ENCODE measurements around the gene PANX2.
"Not testable (repeated sequence)": the region's sequence is repeated elsewhere in the genome, so short reads cannot be mapped to it uniquely, and the experiment has no call there.

The PANX2 gene, protein sequence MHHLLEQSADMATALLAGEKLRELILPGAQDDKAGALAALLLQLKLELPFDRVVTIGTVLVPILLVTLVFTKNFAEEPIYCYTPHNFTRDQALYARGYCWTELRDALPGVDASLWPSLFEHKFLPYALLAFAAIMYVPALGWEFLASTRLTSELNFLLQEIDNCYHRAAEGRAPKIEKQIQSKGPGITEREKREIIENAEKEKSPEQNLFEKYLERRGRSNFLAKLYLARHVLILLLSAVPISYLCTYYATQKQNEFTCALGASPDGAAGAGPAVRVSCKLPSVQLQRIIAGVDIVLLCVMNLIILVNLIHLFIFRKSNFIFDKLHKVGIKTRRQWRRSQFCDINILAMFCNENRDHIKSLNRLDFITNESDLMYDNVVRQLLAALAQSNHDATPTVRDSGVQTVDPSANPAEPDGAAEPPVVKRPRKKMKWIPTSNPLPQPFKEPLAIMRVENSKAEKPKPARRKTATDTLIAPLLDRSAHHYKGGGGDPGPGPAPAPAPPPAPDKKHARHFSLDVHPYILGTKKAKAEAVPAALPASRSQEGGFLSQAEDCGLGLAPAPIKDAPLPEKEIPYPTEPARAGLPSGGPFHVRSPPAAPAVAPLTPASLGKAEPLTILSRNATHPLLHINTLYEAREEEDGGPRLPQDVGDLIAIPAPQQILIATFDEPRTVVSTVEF

GRCh38 chr22:50170453-50171318 lies at the start of gene PANX2:
TSS of gene PANX2 (plus strand) at chr22:50170731. CDS start at chr22:50170731, 0 bp downstream.
- DNase-seq (ENCODE audit: low read depth in 4 of 4, low spot score in 1 of 4): no peak

DNA sequence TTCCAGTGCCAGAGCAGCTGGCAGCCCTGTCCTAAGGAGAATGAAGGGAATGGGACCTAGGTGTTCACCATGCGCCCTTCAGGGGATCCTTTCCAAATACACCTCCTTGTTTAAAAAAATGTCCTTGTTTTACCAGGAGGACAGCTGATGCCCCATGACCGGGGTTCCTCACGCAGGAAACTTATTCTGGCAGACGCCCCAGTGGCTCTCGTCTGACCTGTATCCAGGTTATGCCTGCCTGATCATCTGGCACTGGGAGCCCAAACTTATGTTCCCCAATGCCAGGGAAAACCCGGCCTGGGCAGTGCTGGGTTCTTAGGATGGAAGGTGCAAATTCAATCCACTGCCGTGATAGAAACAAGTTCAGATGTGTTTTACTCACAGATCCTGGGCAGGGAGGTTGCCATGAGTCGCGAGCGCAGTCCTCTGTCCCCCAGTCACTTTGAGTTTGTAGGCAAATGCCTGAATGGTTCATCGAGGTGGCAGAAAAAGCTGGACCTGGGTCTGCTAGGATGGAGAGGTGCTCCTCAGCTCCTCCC lies 49.3 kb upstream of the PANX2 start:
- no peak for DNase-seq (ENCODE audit: low read depth in 4 of 4, low spot score in 1 of 4)

- DNase-seq (ENCODE audit: low read depth in 4 of 4, low spot score in 1 of 4): no peak
Observed at GRCh38 chr22:50123119-50123518, 47.4 kb upstream of the PANX2 start.

GRCh38 chr22:50125029-50125428 lies 45.5 kb upstream of the PANX2 start:
- no peak for DNase-seq (ENCODE audit: low read depth in 4 of 4, low spot score in 1 of 4)

DNA sequence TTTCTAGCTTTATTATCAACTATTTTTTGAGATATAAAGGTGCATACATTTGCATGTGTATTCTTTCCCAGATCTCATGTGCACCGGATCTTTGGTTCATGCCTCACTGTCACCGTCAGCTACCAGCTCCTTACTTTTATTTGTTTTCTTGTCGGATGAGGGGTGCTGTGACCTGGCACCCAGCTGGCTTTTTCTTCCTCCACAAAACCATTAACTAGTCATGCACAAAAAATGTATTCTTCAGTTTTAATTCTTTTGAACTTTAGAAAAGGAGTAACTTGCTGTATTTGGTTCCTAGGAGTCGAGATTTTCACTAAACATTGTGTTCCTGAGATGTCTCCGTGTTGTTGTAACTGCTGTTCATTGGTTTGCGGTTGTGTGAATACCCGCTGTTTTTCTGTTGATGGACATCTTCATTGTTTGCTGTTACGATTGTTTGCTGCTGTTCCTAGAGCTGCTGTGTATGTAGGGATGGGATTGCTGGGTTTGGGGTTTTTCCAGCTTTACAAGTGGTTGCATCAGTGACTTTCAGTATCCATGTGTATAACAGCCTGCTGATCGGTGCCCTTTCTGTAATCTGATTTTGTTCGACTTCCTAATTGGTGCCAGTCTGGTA lies 41.3 kb upstream of the PANX2 start:
- DNase-seq (ENCODE audit: low read depth in 4 of 4, low spot score in 1 of 4): no peak

DNA sequence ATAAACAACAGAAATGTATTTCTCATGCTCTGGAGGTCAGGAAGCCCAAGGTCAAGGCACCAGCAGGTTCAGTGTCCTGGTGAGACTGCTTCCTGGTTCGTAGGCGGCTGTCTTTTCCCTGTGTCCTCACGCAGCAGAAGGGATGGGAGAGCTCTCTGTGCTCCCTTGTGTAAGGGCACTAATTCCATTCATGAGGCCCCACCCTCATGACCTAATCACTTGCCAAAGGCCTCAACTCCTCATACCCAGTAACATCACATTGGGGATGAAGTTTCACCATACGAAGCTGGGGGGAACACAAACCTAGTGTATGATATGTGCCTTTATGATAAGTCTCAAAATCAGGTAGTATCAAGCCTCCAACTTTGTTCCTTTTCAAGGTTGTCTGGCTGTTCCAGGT lies 38.6 kb upstream of the PANX2 start:
- DNase-seq (ENCODE audit: low read depth in 4 of 4, low spot score in 1 of 4): no peak

- no peak for DNase-seq (ENCODE audit: low read depth in 4 of 4, low spot score in 1 of 4)
Observed at GRCh38 chr22:50134481-50134880, 36.0 kb upstream of the PANX2 start.

DNA sequence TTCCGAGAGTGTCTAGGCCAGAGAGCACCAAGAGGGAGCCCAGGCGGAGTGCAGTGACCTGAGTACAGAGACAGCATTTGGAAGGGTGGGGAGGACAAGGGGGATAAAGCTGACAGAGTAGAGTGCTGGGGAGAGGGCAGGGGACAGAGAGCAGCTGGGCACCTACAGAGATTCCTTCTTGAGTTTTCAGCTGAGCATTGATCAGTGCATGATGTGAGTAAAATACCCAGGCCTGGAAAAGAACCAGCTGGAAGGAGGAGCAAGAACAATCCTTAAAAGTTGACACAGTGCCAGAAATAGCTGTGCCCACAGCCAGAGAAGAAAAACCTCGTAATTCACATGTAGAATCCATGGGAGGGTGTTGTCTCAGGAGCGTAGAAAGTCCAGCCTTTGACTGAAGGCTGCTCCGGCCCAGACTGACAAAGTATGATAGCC lies 33.9 kb upstream of the PANX2 start:
- DNase-seq (ENCODE audit: low read depth in 4 of 4, low spot score in 1 of 4): no peak

GRCh38 chr22:50137277-50137676 lies 33.3 kb upstream of the PANX2 start:
- DNase-seq (ENCODE audit: low read depth in 4 of 4, low spot score in 1 of 4): not testable (repeated sequence)

- no peak for DNase-seq (ENCODE audit: low read depth in 4 of 4, low spot score in 1 of 4)
Observed at GRCh38 chr22:50138041-50138440, 32.5 kb upstream of the PANX2 start.

- DNase-seq (ENCODE audit: low read depth in 4 of 4, low spot score in 1 of 4): no peak
Observed at GRCh38 chr22:50138988-50139387, 31.5 kb upstream of the PANX2 start.

DNA sequence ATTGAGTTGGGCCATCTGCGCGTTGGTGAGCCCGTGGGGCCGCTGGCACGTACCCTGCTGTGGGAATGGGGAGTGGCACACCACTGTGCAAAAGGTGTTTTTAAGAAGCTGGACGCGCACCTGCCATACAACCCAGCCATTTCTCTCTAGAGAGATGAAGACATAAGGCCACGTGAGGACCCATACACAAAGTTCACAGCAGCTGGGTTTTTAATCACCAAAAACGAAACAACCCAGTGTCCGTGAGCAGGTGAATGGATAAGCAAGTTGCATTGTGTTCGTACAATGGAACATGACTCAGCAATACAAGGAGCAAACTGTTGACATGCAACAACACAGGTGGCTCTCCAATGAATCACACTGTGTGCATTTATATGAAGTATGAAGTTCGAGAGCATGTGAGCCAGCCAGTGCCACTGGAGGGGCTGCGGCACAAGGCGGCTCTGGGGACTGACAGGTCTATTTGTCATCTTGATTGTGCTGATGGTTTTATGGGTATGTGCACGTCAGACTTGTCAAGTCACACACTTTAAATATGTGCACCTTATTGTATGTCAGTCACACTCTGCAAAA lies 30.6 kb upstream of the PANX2 start:
- DNase-seq (ENCODE audit: low read depth in 4 of 4, low spot score in 1 of 4): no peak

DNA sequence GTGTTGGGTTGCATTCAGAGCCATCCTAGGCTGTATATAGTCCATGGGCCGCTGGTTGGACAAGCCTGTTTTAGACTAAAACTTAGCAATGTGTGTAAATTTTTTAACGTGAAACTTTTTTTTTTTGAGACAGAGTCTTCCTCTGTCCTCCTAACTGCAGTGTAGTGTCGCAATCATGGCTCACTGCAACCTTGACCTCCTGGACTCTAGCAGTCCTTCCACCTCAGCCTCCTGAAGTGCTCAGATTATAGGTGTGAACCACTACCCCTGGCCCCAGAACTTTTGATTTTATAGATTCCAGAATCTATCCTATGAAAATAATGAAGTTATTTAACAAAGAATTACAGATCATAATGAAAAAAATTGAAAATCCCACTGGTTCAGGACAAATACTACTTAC lies 29.9 kb upstream of the PANX2 start:
- no peak for DNase-seq (ENCODE audit: low read depth in 4 of 4, low spot score in 1 of 4)

- DNase-seq (ENCODE audit: low read depth in 4 of 4, low spot score in 1 of 4): no peak
Observed at GRCh38 chr22:50141462-50141861, 29.1 kb upstream of the PANX2 start.

- DNase-seq (ENCODE audit: low read depth in 4 of 4, low spot score in 1 of 4): no peak
Observed at GRCh38 chr22:50141891-50142363, 28.6 kb upstream of the PANX2 start.

DNA sequence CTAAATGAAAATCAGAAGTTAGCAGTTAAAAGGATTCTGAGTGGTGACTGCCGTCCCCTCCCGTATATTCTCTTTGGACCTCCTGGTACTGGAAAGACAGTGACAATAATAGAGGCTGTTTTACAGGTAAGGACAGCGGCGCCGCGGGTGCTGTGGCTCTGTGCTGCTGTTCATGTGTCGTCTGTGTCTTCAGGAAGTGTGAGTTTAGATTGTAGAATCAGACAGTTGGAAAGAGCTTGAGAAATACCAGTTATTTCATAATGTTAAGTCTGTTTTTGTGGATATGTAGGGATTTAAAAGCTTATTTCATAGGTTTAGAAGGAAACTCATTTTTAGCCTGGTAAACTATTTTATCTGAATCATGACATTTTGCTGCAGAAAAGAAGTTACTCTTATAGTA lies 27.4 kb upstream of the PANX2 start:
- no peak for DNase-seq (ENCODE audit: low read depth in 4 of 4, low spot score in 1 of 4)

- no peak for DNase-seq (ENCODE audit: low read depth in 4 of 4, low spot score in 1 of 4)
Observed at GRCh38 chr22:50144005-50144614, 26.4 kb upstream of the PANX2 start.

- DNase-seq (ENCODE audit: low read depth in 4 of 4, low spot score in 1 of 4): no peak
Observed at GRCh38 chr22:50145721-50146438, 24.7 kb upstream of the PANX2 start.
